ENCODE measurements around the gene ENTHD1. TPM values are rescaled to one million over a fixed set of nuclear protein-coding genes. Genes with fewer than 3 reads are reported as not detected.

The ENTHD1 gene
- total RNA-seq, 1 experiment from 2014 or later, result not detected

GRCh38 chr22:39718206-39718605 is 175.4 kb downstream of the ENTHD1 start:
- Mint-ChIP-seq H3K27me3 (ENCODE audit: unreplicated experiment) (peaks cover 99% of the 10 kb centered on the region), H3K9me3 (ENCODE audit: low read depth, unreplicated experiment) (no peaks in the 10 kb centered on the region), H3K4me3 (ENCODE audit: low read depth, unreplicated experiment) (no peak overlapping the region), H3K27ac (ENCODE audit: unreplicated experiment) (no peak overlapping the region), H3K4me1 (ENCODE audit: low read depth, unreplicated experiment) (no peaks in the 10 kb centered on the region), H3K36me3 (ENCODE audit: insufficient read depth, unreplicated experiment) (no peaks in the 10 kb centered on the region)
- CTCF ChIA-PET, result no interaction called here
- no peak for DNase-seq
- no TSS peak for BruUV-seq (replicated peaks)
- no peak for TF ChIP-seq CTCF (IDR thresholded peaks at IDR 0.05; ENCODE audit: unreplicated experiment)
- intact Hi-C loops (cut with micrococcal nuclease; ENCODE audit: unreplicated experiment), result no loop called here

DNA sequence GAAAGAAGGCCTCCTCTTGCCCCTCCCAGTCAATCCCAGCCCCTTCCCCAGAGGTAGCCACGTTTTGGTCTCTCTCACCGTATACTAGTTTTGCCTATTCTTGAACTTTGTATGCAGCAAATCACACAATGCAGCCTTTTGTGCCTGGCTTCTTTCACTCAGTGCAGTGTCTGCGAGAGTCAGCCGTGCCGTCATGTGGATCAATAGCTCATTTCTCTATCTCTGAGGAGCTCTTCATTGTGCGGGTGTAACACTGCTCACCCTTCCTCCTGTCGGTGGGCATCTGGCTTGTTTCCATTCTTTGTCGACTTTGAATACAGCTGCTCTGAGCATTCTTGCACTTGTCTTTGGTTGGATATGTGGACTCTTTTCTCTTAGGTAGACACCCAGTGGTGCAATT is 176.5 kb downstream of the ENTHD1 start:
- peaks cover 99% of the 10 kb centered on the region for H3K27me3 Mint-ChIP-seq (ENCODE audit: unreplicated experiment)
- no TSS peak for BruUV-seq (replicated peaks)

GRCh38 chr22:39716534-39716933 is 177.0 kb downstream of the ENTHD1 start:
- Mint-ChIP-seq H3K9me3 (ENCODE audit: low read depth, unreplicated experiment) (no peaks in the 10 kb centered on the region), H3K36me3 (ENCODE audit: insufficient read depth, unreplicated experiment) (no peaks in the 10 kb centered on the region), H3K27me3 (ENCODE audit: unreplicated experiment) (peaks cover 99% of the 10 kb centered on the region), H3K27ac (ENCODE audit: unreplicated experiment) (no peak overlapping the region), H3K4me3 (ENCODE audit: low read depth, unreplicated experiment) (no peak overlapping the region), H3K4me1 (ENCODE audit: low read depth, unreplicated experiment) (no peaks in the 10 kb centered on the region)
- CTCF ChIA-PET, result interaction anchor here (0.6 kb wide), 2 partner anchors 216 to 581 kb away, joined by 4 to 5 read pairs; no protein-coding TSS in a partner anchor
- intact Hi-C loops (cut with micrococcal nuclease; ENCODE audit: unreplicated experiment), result no loop called here
- no peak for DNase-seq
- no TSS peak for BruUV-seq (replicated peaks)
- TF ChIP-seq CTCF (IDR thresholded peaks at IDR 0.05; ENCODE audit: unreplicated experiment), result no peak

More for the DNA sequence above, 176.5 kb downstream of the ENTHD1 start:
- H3K36me3 Mint-ChIP-seq (ENCODE audit: insufficient read depth, unreplicated experiment), result no peaks in the 10 kb centered on the region
- CTCF ChIA-PET, result interaction anchor here (0.6 kb wide), 2 partner anchors 215 to 581 kb away, joined by 4 to 5 read pairs; no protein-coding TSS in a partner anchor
- no peaks in the 10 kb centered on the region for H3K9me3 Mint-ChIP-seq (ENCODE audit: low read depth, unreplicated experiment)
- H3K27ac Mint-ChIP-seq (ENCODE audit: unreplicated experiment), result no peak overlapping the region
- no peak for TF ChIP-seq CTCF (IDR thresholded peaks at IDR 0.05; ENCODE audit: unreplicated experiment)
- DNase-seq, result no peak
- H3K4me1 Mint-ChIP-seq (ENCODE audit: low read depth, unreplicated experiment), result no peaks in the 10 kb centered on the region
- no peak overlapping the region for H3K4me3 Mint-ChIP-seq (ENCODE audit: low read depth, unreplicated experiment)
- intact Hi-C loops (cut with micrococcal nuclease; ENCODE audit: unreplicated experiment), result no loop called here

DNA sequence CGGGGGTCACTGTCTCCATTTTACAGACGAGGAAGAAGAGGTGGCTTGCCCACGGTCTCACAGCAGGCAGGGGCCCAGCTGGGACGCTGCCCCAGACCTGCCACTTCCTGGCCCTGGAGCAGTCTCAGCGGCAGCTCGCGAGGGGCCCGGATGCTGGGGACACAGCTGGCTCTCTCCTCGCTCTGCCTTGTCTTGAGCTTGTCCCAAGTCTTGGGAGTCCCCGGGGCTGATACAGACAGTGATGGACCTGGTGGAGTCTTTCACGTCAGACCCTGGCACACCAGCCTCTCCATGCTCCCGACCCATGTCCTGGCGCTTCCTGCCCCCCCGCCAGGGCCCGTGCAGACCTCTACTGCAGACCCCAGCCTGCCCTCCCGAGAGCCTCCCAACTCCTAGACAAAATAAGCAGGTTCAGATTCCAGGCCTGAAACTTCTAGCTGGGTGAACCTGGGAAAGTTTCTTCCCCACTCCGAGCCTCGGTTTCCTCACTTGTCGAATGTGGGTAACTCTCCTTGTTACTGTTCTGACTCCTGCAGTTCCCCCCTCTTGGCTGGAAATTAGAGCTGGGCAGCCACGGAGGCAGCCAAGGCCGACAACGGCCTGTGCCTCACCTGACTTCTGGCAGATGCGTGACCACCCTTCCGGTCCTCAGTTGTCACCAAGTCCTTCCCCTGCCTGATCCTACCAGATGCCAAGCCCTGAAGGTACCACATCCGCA is 177.6 kb downstream of the ENTHD1 start:
- H3K4me1 Mint-ChIP-seq (ENCODE audit: low read depth, unreplicated experiment), result no peaks in the 10 kb centered on the region
- H3K36me3 Mint-ChIP-seq (ENCODE audit: insufficient read depth, unreplicated experiment), result no peaks in the 10 kb centered on the region
- H3K9me3 Mint-ChIP-seq (ENCODE audit: low read depth, unreplicated experiment), result no peaks in the 10 kb centered on the region
- DNase-seq, result no peak
- H3K27me3 Mint-ChIP-seq (ENCODE audit: unreplicated experiment), result peaks cover 99% of the 10 kb centered on the region
- BruUV-seq (replicated peaks), result no TSS peak
- no peak overlapping the region for H3K27ac Mint-ChIP-seq (ENCODE audit: unreplicated experiment)
- TF ChIP-seq CTCF (IDR thresholded peaks at IDR 0.05; ENCODE audit: unreplicated experiment), result no peak
- intact Hi-C loops (cut with micrococcal nuclease; ENCODE audit: unreplicated experiment), result no loop called here
- CTCF ChIA-PET, result interaction anchor here (0.8 kb wide), 1 partner anchor 15 kb away, joined by 3 read pairs; no protein-coding TSS in a partner anchor
- no peak overlapping the region for H3K4me3 Mint-ChIP-seq (ENCODE audit: low read depth, unreplicated experiment)

Data from Calu3 (cell line).